ENCODE data around the gene UTS2. TPM values are rescaled to one million over a fixed set of nuclear protein-coding genes. Genes with fewer than 3 reads are reported as not detected.

Gene UTS2
- total and polyA plus RNA-seq, 4 donors: 0.28 TPM; not detected in 3

DNA sequence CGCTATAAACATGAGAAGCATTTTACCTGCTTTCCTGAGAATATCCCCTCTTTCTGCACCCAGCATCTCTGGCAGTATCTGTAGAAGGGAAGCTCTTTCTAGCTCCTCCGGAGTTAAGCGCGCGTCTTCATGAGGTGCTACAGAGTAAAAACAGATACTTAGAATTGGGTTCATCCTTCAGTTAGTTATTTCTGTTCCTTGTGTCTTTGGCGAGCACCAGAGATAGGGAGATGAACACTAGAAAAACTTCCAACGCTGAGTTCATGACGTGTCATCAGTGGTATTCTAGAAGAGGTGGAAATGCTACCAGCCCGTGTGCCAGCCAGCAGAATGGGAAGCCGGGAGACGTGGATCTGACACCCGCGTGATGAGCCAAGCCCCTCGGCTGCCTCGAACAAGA lies 2.1 kb downstream of the UTS2 start:
- 92% methylated on average over 15 of the region's 15 CpGs for WGBS
- Histone ChIP-seq H3K4me3 (ENCODE audit: low read depth in 1 of 3, low read length in 3 of 3) (no peak overlapping the region), H3K27me3 (ENCODE audit: control insufficient read depth in 4 of 4, insufficient read depth in 4 of 4, low read length in 3 of 4) (no peaks in the 10 kb centered on the region), H3K9me3 (ENCODE audit: control insufficient read depth in 4 of 4, low read length in 3 of 4) (no peaks in the 10 kb centered on the region), H3K27ac (ENCODE audit: low read depth in 1 of 2, low read length in 2 of 2) (no peak overlapping the region), H3K9ac (ENCODE audit: low read depth in 1 of 2, low read length in 2 of 2) (no peak overlapping the region), H3K36me3 (ENCODE audit: control insufficient read depth in 4 of 4, insufficient read depth in 3 of 4, low read depth in 1 of 4, low read length in 3 of 4) (no peaks in the 10 kb centered on the region), H3K4me1 (ENCODE audit: control insufficient read depth in 4 of 4, insufficient read depth in 4 of 4, low read length in 3 of 4) (no peaks in the 10 kb centered on the region)
- no peak for TF ChIP-seq HNF4G (IDR thresholded peaks at IDR 0.05)
- TF ChIP-seq RXRA (IDR thresholded peaks at IDR 0.05): no peak
- no peak for TF ChIP-seq REST (IDR thresholded peaks at IDR 0.05)
- TF ChIP-seq GABPA (IDR thresholded peaks at IDR 0.05 in 1 of 2, conservative IDR thresholded peaks at IDR 0.05 in 1 of 2): no peak
- TF ChIP-seq SP1 (IDR thresholded peaks at IDR 0.05): no peak
- TF ChIP-seq MAX (IDR thresholded peaks at IDR 0.05): no peak
- TF ChIP-seq NR2F2 (IDR thresholded peaks at IDR 0.05): no peak
- DNase-seq (ENCODE audit: low spot score): no peak

DNA sequence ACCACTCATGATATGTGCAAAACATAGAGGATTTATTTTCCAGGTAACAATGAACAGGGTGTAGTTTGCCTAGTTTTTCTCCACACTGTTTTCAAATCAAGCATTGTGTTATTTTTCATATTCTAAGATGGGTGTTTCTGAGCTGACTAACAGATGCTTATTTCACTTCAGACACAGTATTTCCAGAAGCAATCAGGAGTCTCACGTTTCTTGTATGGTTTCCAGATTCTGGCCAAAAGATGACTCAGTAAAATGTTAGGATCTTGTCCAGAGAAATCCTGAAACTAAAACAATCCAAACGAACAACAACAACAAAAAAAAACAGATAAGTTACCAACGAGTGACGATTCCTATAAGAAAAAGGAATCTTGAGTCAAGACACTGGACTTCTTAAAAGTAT lies 5.3 kb downstream of the UTS2 start:
- whole genome bisulfite sequencing: 74% methylated on average over 4 of the region's 4 CpGs
- no peak overlapping the region for H3K9ac ChIP-seq (ENCODE audit: low read depth in 1 of 2, low read length in 2 of 2)

DNA sequence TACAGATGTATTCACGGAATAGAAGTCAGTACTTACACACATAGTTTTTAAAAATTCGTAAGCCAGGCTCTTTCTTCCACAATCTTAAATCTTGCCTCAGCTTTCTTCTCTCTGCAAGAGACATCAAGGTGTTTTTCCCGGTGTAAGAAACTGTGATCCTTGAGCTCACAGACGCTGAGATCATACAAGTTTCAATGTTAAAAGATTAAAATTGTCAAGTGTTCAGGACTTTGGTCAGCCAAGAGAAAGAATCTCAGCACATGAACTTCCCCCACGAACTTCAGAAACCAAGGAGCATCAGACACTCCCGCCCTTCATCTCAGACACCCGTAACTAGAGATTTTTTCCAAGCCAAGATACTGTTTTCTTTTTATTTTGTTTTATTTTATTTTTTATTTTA lies 6.2 kb downstream of the UTS2 start:
- 93% methylated on average over 7 of the region's 7 CpGs for WGBS
- no peaks in the 10 kb centered on the region for H3K27me3 ChIP-seq (ENCODE audit: control insufficient read depth in 4 of 4, insufficient read depth in 4 of 4, low read length in 3 of 4)
- H3K9me3 ChIP-seq (ENCODE audit: control insufficient read depth in 4 of 4, low read length in 3 of 4): no peaks in the 10 kb centered on the region
- H3K4me1 ChIP-seq (ENCODE audit: control insufficient read depth in 4 of 4, insufficient read depth in 4 of 4, low read length in 3 of 4): no peaks in the 10 kb centered on the region
- no peak overlapping the region for H3K9ac ChIP-seq (ENCODE audit: low read depth in 1 of 2, low read length in 2 of 2)
- H3K36me3 ChIP-seq (ENCODE audit: control insufficient read depth in 4 of 4, insufficient read depth in 3 of 4, low read depth in 1 of 4, low read length in 3 of 4): peaks cover 5 to 36% (median 22%) of the 10 kb centered on the region in 4 donors
- no peak overlapping the region for H3K4me3 ChIP-seq (ENCODE audit: low read depth in 1 of 3, low read length in 3 of 3)
- no peak for DNase-seq (ENCODE audit: low spot score)
- H3K27ac ChIP-seq (ENCODE audit: low read depth in 1 of 2, low read length in 2 of 2): no peak overlapping the region
- TF ChIP-seq HNF4G (IDR thresholded peaks at IDR 0.05): no peak
- TF ChIP-seq, protein P1, sequence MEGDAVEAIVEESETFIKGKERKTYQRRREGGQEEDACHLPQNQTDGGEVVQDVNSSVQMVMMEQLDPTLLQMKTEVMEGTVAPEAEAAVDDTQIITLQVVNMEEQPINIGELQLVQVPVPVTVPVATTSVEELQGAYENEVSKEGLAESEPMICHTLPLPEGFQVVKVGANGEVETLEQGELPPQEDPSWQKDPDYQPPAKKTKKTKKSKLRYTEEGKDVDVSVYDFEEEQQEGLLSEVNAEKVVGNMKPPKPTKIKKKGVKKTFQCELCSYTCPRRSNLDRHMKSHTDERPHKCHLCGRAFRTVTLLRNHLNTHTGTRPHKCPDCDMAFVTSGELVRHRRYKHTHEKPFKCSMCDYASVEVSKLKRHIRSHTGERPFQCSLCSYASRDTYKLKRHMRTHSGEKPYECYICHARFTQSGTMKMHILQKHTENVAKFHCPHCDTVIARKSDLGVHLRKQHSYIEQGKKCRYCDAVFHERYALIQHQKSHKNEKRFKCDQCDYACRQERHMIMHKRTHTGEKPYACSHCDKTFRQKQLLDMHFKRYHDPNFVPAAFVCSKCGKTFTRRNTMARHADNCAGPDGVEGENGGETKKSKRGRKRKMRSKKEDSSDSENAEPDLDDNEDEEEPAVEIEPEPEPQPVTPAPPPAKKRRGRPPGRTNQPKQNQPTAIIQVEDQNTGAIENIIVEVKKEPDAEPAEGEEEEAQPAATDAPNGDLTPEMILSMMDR (IDR thresholded peaks at IDR 0.05; ENCODE audit: low read depth, low read length, missing input control): no peak
- no peak for TF ChIP-seq REST (IDR thresholded peaks at IDR 0.05)
- no peak for TF ChIP-seq NR2F2 (IDR thresholded peaks at IDR 0.05)
- no peak for TF ChIP-seq RAD21 (IDR thresholded peaks at IDR 0.05)
- no peak for TF ChIP-seq GABPA (IDR thresholded peaks at IDR 0.05 in 1 of 2, conservative IDR thresholded peaks at IDR 0.05 in 1 of 2)
- TF ChIP-seq EGR1 (IDR thresholded peaks at IDR 0.05; ENCODE audit: low read depth in 2 of 2): no peak
- TF ChIP-seq SP1 (IDR thresholded peaks at IDR 0.05): no peak
- TF ChIP-seq JUND (IDR thresholded peaks at IDR 0.05): no peak
- TF ChIP-seq FOXA2 (IDR thresholded peaks at IDR 0.05): no peak
- no peak for TF ChIP-seq HNF4A (conservative IDR thresholded peaks at IDR 0.05)

More for the DNA sequence above, 5.3 kb downstream of the UTS2 start:
- Histone ChIP-seq H3K4me1 (ENCODE audit: control insufficient read depth in 4 of 4, insufficient read depth in 4 of 4, low read length in 3 of 4) (no peaks in the 10 kb centered on the region), H3K9me3 (ENCODE audit: control insufficient read depth in 4 of 4, low read length in 3 of 4) (no peaks in the 10 kb centered on the region), H3K27ac (ENCODE audit: low read depth in 1 of 2, low read length in 2 of 2) (no peak overlapping the region), H3K27me3 (ENCODE audit: control insufficient read depth in 4 of 4, insufficient read depth in 4 of 4, low read length in 3 of 4) (no peaks in the 10 kb centered on the region), H3K36me3 (ENCODE audit: control insufficient read depth in 4 of 4, insufficient read depth in 3 of 4, low read depth in 1 of 4, low read length in 3 of 4) (peaks cover 5 to 29% (median 18%) of the 10 kb centered on the region in 4 donors), H3K4me3 (ENCODE audit: low read depth in 1 of 3, low read length in 3 of 3) (no peak overlapping the region)
- TF ChIP-seq, protein P1 (IDR thresholded peaks at IDR 0.05; ENCODE audit: low read depth, low read length, missing input control): no peak
- no peak for TF ChIP-seq YY1 (IDR thresholded peaks at IDR 0.05)
- no peak for TF ChIP-seq FOXA2 (IDR thresholded peaks at IDR 0.05)
- TF ChIP-seq SP1 (IDR thresholded peaks at IDR 0.05): no peak
- no peak for DNase-seq (ENCODE audit: low spot score)

Data from liver (tissue), 9 donors.